SH-SY5Y (cell line): ENCODE measurements around the gene NUMBL.

Experiments used
- GATA2 ChIP-seq: IDR thresholded peaks from 2 replicates; pipeline ENCODE4 v1.6.1; 2011; ENCODE audit warnings: mild to moderate bottlenecking, low read depth, low read length
- GATA3 ChIP-seq: IDR thresholded peaks from 2 replicates; pipeline ENCODE4 v1.6.1; 2011; ENCODE audit warnings: low read depth, mild to moderate bottlenecking, low read length, moderate library complexity

DNA sequence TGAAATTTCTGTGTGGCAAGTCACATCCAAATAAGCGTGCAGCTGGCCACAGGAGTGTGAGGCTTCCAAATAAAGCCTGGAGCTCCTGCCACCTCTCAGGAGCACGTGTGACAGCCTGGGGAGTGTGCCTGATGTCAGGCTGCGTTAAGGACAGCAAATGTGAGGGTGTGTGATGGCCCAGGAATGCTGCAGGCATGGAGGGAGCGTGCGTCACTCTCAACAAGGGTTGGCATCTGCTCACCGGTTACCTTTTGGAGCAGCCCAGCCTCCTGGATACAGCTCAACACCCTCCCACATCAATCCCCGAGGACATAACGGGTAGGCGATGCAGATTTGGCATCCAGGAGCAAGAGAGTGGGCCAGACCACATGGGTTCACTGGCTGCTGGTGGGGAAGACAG is 19.0 kb downstream of the NUMBL start:
- TF ChIP-seq GATA3 (no peak), GATA2 (no peak)
